HG03175 (cell line): ENCODE measurements around the gene CDK15.
"Not testable (repeated sequence)": the region's sequence is repeated elsewhere in the genome, so short reads cannot be mapped to it uniquely, and the experiment has no call there.

Experiments
- ATAC-seq: cut with Tn5 transposase; IDR thresholded peaks from one replicate; pipeline ENCODE4 v1.9.1; 2021; ENCODE audit warnings: mild to moderate bottlenecking, moderate library complexity; ENCODE audit not compliant: unreplicated experiment

CDK15 gene

GRCh38 chr2:201789395-201789794 lies 16.9 kb upstream of the CDK15 start:
- no peak for ATAC-seq

GRCh38 chr2:201790291-201790690 lies 16.0 kb upstream of the CDK15 start:
- ATAC-seq: no peak

DNA sequence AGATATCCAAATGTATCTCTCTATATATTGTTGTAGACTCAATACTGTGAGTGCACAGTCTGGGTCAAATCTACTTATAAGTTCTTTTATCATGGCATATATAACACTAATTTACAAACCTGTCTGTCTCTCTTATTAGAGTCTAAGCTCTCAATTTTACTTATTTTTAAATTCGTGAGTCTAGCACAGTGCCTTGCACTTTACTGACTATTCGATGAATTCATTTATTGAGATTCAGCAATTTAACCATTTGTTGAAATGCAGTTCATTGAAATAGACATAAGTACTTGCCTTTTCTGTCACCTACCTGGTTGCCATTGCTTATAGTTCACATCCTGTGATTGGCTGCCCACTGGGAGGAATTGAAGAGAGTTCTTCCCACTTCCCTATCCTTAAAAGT lies 15.3 kb upstream of the CDK15 start:
- no peak for ATAC-seq

- no peak for ATAC-seq
Observed at GRCh38 chr2:201793631-201794030, 12.7 kb upstream of the CDK15 start.

DNA sequence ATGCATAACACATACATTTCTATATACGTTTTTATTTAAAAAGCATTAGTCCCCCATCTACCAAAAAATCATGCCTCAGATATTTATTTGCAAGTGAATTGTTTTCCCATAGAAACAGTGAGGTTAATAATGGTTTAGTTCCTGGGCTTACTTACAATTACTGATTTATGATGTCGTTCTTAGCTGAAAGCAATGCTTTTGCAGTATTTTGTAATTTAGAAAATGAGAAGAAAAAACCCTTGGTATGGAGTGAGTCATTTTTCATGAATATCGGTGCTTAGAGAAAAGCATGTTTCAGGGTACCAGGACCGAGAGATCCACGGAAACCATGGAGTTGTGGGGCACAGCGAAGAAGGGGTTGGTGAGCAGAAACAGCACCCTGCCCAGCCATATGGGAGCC lies 12.0 kb upstream of the CDK15 start:
- ATAC-seq: no peak

DNA sequence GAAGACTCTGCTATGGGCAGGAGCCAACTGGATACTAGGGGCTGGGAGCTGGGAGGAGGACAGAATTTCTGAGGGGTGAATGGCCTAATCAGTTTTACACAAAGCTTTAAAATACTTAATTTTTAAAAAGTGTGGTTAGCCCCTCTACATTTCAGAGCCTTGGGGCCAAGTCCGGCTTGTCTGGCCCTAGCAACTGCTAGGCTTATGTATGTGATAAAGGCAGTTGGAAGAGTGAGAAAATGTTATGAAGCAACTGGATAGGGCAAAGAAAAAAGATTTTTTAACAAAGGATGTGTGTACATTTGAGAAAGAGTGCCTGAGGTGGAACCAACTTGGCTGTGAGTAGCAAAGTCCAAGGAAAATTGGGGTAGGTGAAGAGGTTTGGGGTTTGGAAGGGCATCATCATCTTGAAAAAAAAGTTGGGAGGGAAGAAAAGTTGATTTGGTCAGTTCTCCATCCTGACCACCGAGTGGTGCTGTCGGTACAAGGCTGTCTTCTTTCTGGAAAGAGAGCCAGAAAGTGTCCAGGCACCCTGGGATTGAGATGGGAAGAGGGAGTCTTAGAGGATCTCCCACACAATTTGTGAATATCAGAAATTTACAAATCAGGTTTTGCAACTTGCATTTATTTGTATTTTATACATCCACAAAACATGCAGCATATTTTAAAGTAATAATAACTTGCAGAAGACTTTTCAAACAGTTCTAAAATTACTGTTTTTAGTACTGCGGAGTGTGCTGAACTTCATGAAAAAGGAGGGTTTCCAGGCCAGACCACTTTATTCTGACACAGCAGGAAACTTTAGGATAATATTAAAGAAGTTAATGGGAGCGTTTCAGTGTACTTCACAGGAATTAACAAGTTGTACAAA lies 10.5 kb upstream of the CDK15 start:
- ATAC-seq: no peak

- ATAC-seq: no peak
Observed at GRCh38 chr2:201796478-201796865, 9.9 kb upstream of the CDK15 start.

DNA sequence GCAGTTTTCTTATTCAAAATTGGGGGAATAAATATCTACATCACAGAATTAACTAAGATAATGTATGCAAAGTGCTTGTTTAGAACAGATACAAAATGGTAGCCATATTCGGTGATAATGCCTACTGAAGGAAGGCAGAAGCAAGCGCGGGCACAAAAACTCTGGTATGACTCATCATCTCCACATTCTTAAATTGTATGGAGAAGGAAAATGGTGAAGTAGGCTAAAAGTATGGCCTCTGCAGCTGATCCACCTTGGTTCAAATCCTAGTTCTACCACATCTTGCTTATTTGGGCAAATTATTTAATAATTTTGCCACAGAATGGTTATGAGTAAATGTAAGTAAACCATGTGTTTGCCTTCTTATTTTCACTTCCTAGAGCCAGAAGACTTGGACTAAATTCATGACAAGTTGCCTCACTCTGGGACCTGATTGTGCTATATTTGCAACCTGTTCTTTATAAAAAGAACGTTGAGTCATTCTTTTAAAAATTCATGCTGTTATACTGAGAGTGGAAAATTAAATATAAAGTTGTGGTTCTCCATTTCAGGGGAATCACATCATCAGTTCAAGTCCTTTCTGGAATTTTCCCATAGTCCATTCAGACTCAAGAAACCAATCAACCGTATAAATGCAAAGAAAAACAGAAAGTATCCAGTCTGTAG lies 9.0 kb upstream of the CDK15 start:
- no peak for ATAC-seq

DNA sequence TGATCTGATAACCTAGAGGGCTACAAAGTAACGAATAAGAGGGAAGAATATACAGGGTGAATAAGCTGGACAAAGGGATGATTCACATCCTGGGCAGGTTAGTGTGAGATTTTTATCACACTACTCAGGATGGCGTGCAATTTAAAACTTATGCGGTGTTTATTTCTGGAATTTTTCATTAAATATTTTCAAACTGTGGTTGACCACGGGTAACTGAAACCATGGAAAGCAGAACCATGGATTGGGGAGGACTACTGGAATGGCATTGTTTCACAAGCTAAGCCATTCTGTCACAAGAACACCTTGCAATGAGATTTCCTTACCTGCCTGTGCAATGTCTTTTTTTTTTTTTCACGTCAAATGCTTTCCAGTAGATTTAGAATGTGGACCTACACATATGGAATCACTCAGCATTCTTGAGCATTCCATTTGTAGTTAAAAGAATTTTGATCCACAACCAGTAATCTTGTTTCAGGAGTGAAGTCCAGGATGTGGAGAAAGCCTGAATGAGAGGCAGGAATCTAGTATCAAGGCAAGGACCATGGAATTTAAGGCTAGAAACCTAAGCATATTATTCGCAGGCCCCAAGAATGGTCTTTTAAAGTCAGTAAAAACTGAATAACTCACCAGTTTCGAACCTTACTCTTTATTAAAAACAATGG lies 8.0 kb upstream of the CDK15 start:
- no peak for ATAC-seq

DNA sequence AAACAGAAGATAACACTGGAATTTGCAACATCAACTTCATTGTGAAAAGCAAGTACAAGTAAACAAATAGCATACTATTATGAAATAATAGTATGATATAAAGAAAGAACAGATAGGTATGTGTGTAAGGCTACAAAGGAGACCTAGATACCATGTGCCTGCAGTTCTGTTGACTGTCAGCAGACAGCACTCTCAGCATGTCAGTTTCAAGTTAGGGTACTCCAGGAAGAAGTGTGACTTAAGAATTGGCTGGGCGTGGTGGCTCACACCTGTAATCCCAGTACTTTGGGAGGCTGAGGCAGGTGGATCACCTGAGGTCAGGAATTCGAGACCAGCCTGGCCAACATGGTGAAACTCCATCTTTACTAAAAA lies 7.4 kb upstream of the CDK15 start:
- ATAC-seq: not testable (repeated sequence)

- ATAC-seq: no peak
Observed at GRCh38 chr2:201807452-201807999, 1.2 kb downstream of the CDK15 start.

- no peak for ATAC-seq
Observed at GRCh38 chr2:201808027-201808426, 1.7 kb downstream of the CDK15 start.

GRCh38 chr2:201809633-201810032 lies 3.3 kb downstream of the CDK15 start:
- no peak for ATAC-seq

- not testable (repeated sequence) for ATAC-seq
Observed at GRCh38 chr2:201810604-201811003, 4.3 kb downstream of the CDK15 start.

- ATAC-seq: no peak
Observed at GRCh38 chr2:201813996-201814760, 7.8 kb downstream of the CDK15 start.

DNA sequence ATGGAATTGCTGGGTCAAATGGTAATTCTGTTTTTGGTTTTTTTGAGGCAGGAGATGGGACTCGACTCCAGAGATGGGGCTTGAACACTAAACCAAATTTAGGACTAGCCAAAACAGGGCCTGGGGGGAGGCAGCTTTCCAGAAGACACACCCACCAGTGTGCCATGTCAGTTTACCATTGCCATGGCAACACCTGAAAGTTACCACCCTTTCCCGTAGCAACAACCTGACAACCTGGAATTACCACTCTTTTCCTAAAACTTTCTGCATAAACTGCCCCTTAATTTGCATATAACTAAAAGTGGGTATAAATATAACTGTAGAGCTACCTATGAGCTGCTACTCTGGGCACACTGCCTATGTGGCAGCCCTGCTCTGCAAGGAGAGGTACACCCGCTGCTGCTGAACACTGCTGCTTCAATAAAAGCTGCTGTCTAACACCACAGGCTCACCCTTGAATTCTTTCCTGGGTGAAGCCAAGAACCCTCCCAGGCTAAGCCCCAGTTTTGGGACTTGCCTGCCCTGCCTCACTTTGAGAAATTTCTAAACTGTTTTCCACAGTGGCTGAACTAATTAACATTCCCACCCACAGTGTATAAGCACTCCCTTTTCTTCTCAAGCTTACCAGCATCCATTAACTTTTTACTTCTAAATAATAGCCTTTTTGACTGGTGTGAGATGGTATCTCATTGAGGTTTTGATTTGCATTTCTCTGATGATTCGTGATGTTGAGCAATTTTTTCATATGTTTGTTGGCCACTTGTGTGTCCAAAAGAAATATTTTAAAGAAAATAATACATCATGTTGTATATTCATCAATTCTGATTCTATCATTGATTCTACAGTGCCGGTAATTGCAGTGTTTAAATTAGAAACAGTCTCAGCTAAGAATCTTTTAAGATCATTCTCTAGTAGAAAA lies 10.6 kb downstream of the CDK15 start:
- no peak for ATAC-seq

DNA sequence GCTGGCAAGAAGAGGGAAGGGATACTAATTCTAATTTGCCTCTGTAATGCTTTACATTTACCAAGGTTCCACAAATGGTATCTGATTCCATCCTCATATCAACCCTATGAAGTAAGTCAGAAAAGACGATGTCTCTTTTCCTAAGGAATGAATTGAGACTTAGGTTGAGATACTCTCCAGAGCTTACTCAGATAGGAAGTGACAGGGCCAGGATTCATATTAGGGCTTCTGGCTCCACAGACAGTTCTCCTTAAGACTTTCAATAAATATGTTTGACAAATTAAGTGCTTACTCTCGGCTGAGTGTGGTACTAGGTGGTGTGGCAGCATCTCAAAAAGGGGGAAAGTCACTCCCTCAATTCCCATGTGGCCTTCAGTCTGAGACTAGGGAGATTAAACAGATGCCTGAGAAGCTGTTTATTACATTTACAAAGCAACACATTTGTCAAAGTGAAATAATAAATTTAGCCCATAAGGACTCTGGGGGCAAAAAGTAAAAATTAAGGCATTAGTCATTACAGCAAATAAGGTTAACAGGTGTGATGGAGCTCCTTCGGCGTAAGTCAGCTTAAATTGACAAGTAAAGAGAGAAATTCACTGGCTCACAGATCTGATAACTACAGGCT lies 14.2 kb downstream of the CDK15 start:
- no peak for ATAC-seq

- ATAC-seq: no peak
Observed at GRCh38 chr2:201821080-201821479, 14.7 kb downstream of the CDK15 start.

- no peak for ATAC-seq
Observed at GRCh38 chr2:201824212-201824611, 17.9 kb downstream of the CDK15 start.
